PC-3 (cell line): ENCODE measurements around the gene ALOX12B.

Experiments
- CTCF ChIP-seq: fragments of 300-600 bp; sonication (generic); conservative IDR thresholded peaks from 2 replicates; pipeline ENCODE4 v1.5.1; 2017; ENCODE audit warnings: antibody characterized with exemption, low read depth, mild to moderate bottlenecking, low read length
- EZH2phosphoT487 ChIP-seq: fragments of 300-600 bp; sonication (generic); IDR thresholded peaks from 2 replicates; pipeline ENCODE4 v1.6.1; 2018; ENCODE audit warnings: mild to moderate bottlenecking, antibody characterized with exemption, low read length, borderline replicate concordance

- no peak for TF ChIP-seq CTCF
- TF ChIP-seq EZH2phosphoT487: no peak
Measured at GRCh38 chr17:8084250-8084649, 3.3 kb downstream of the ALOX12B start.
